PFSK-1 (cell line): Measurements from ENCODE around the gene HIGD2A.

ENCODE experiments used
- POLR2AphosphoS5 ChIP-seq: IDR thresholded peaks from 2 replicates; pipeline ENCODE4 v1.6.1; 2012; ENCODE audit warnings: low read depth, mild to moderate bottlenecking, control low read depth, low read length, moderate library complexity
- REST ChIP-seq, 2 experiments: IDR thresholded peaks; 2 replicates each; pipeline versions ENCODE4 v1.6.1 to v1.8.0; 2011 to 2012; ENCODE audit warnings: low read depth in 2 of 2, low read length in 2 of 2, control low read depth in 1 of 2, inconsistent platforms in 1 of 2, mild to moderate bottlenecking in 1 of 2, moderate library complexity in 1 of 2; ENCODE audit not compliant: insufficient read depth in 1 of 2
- SIN3A ChIP-seq: IDR thresholded peaks from 2 replicates; pipeline ENCODE4 v1.6.1; 2012; ENCODE audit warnings: mild to moderate bottlenecking, low read length, moderate library complexity, borderline replicate concordance; ENCODE audit not compliant: insufficient read depth
- TAF1 ChIP-seq: IDR thresholded peaks from 2 replicates; pipeline ENCODE4 v1.6.1; 2012; ENCODE audit warnings: low read length, control low read depth, borderline replicate concordance; ENCODE audit not compliant: insufficient read depth

GRCh38 chr5:176369934-176370711, 18.4 kb upstream of the HIGD2A start:
- TF ChIP-seq SIN3A, result no peak
- TF ChIP-seq TAF1, result no peak
- no peak for TF ChIP-seq REST (IDR thresholded peaks at IDR 0.05; ENCODE audit: insufficient read depth in 1 of 2, low read depth in 2 of 2, low read length in 2 of 2)
- no peak for TF ChIP-seq POLR2AphosphoS5
